Mesenchymal stem cell (in vitro differentiated cells and primary cell): ENCODE results near the gene MT3.

ENCODE experiments used
- DNase-seq: peaks from one replicate; pipeline ENCODE4 v3.0.0-alpha.2; 2013
- H2AFZ ChIP-seq: one replicate; pipeline ENCODE4 v1.6.1; 2013; ENCODE audit warnings: low read depth, mild to moderate bottlenecking, control low read depth, inconsistent platforms, low read length, moderate library complexity
- H2AK5ac ChIP-seq: 2 replicates; pipeline ENCODE4 v1.6.1; 2013; ENCODE audit warnings: low read length, moderate library complexity, mild to moderate bottlenecking, inconsistent platforms; ENCODE audit not compliant: severe bottlenecking
- H2BK120ac ChIP-seq: one replicate; pipeline ENCODE4 v1.6.1; 2013; ENCODE audit warnings: low read depth, mild to moderate bottlenecking, inconsistent platforms, low read length, moderate library complexity
- H2BK12ac ChIP-seq, 2 experiments: one replicate each; pipeline ENCODE4 v1.6.1; 2013; ENCODE audit warnings: inconsistent platforms in 2 of 2, low read length in 2 of 2, mild to moderate bottlenecking in 2 of 2, moderate library complexity in 2 of 2, control low read depth in 1 of 2
- H2BK15ac ChIP-seq: one replicate; pipeline ENCODE4 v1.6.1; 2013; ENCODE audit warnings: mild to moderate bottlenecking, low read depth, inconsistent platforms; ENCODE audit not compliant: poor library complexity, severe bottlenecking
- H2BK5ac ChIP-seq: 2 replicates; pipeline ENCODE4 v1.6.1; 2013; ENCODE audit warnings: low read depth, mild to moderate bottlenecking, low read length, control low read depth, inconsistent platforms; ENCODE audit not compliant: poor library complexity, severe bottlenecking
- H3K14ac ChIP-seq, 2 experiments: one replicate each; pipeline ENCODE4 v1.6.1; 2013; ENCODE audit warnings: inconsistent platforms in 2 of 2, low read length in 2 of 2, control low read depth in 1 of 2, mild to moderate bottlenecking in 1 of 2, moderate library complexity in 1 of 2
- H3K18ac ChIP-seq, 2 experiments: one replicate each; pipeline ENCODE4 v1.6.1; 2013; ENCODE audit warnings: inconsistent platforms in 2 of 2, low read length in 2 of 2, control low read depth in 1 of 2, low read depth in 1 of 2, mild to moderate bottlenecking in 1 of 2
- H3K23ac ChIP-seq, 2 experiments: one replicate each; pipeline ENCODE4 v1.6.1; 2013; ENCODE audit warnings: inconsistent platforms in 2 of 2, low read length in 2 of 2, mild to moderate bottlenecking in 2 of 2, moderate library complexity in 2 of 2, control low read depth in 1 of 2
- H3K27ac ChIP-seq: 2 replicates; pipeline ENCODE4 v1.5.1; 2013; ENCODE audit warnings: mild to moderate bottlenecking, moderate library complexity, low read length, control low read depth, inconsistent platforms; ENCODE audit not compliant: poor library complexity, severe bottlenecking
- H3K27me3 ChIP-seq, 2 experiments: 2 replicates each; pipeline versions ENCODE4 v1.6.1 to v1.7.0; 2013; ENCODE audit warnings: low read length in 2 of 2, mild to moderate bottlenecking in 2 of 2, moderate library complexity in 2 of 2, control low read depth in 1 of 2, inconsistent platforms in 1 of 2; ENCODE audit not compliant: control insufficient read depth in 1 of 2, insufficient read depth in 1 of 2
- H3K36me3 ChIP-seq, 2 experiments: 2 replicates each; pipeline versions ENCODE4 v1.6.1 to v1.7.0; 2013; ENCODE audit warnings: low read length in 2 of 2, control low read depth in 1 of 2, inconsistent platforms in 1 of 2, low read depth in 1 of 2, mild to moderate bottlenecking in 1 of 2; ENCODE audit not compliant: insufficient read depth in 2 of 2, control insufficient read depth in 1 of 2
- H3K4ac ChIP-seq, 2 experiments: one replicate each; pipeline ENCODE4 v1.6.1; 2013; ENCODE audit warnings: inconsistent platforms in 2 of 2, low read length in 2 of 2, mild to moderate bottlenecking in 2 of 2, moderate library complexity in 2 of 2, control low read depth in 1 of 2, low read depth in 1 of 2
- H3K4me1 ChIP-seq: 2 replicates; pipeline ENCODE4 v1.6.1; 2013; ENCODE audit warnings: low read depth, low read length, control low read depth; ENCODE audit not compliant: control insufficient read depth, insufficient read depth
- H3K4me2 ChIP-seq: 2 replicates; pipeline ENCODE4 v1.6.1; 2013; ENCODE audit warnings: low read length, mild to moderate bottlenecking, inconsistent platforms; ENCODE audit not compliant: poor library complexity, severe bottlenecking
- H3K4me3 ChIP-seq, 2 experiments: 2 replicates each; pipeline versions ENCODE4 v1.5.1 to v1.7.0; 2013; ENCODE audit warnings: low read length in 2 of 2, mild to moderate bottlenecking in 2 of 2, control low read depth in 1 of 2, low read depth in 1 of 2; ENCODE audit not compliant: insufficient read depth in 1 of 2
- H3K79me1 ChIP-seq: replicated peaks from 2 replicates; pipeline ENCODE4 v1.6.1; 2013; ENCODE audit warnings: mild to moderate bottlenecking, control low read depth, low read length, inconsistent platforms; ENCODE audit not compliant: poor library complexity, severe bottlenecking
- H3K9ac ChIP-seq: 2 replicates; pipeline ENCODE4 v1.7.0; 2013; ENCODE audit warnings: mild to moderate bottlenecking, low read length, moderate library complexity
- H3K9me3 ChIP-seq: 2 replicates; pipeline ENCODE4 v1.7.0; 2013; ENCODE audit warnings: mild to moderate bottlenecking, low read length; ENCODE audit not compliant: control insufficient read depth
- H4K8ac ChIP-seq: one replicate; pipeline ENCODE4 v1.6.1; 2013; ENCODE audit warnings: inconsistent platforms, mild to moderate bottlenecking, low read length, moderate library complexity
- H4K91ac ChIP-seq: one replicate; pipeline ENCODE4 v1.6.1; 2013; ENCODE audit warnings: mild to moderate bottlenecking, low read length, inconsistent platforms
- WGBS: methylation state at CpG from one replicate; pipeline ENCODE4 v1.1.7; 2013; ENCODE audit warnings: mixed read lengths; 5-methylcytosine and 5-hydroxymethylcytosine counted together

Gene MT3

DNA sequence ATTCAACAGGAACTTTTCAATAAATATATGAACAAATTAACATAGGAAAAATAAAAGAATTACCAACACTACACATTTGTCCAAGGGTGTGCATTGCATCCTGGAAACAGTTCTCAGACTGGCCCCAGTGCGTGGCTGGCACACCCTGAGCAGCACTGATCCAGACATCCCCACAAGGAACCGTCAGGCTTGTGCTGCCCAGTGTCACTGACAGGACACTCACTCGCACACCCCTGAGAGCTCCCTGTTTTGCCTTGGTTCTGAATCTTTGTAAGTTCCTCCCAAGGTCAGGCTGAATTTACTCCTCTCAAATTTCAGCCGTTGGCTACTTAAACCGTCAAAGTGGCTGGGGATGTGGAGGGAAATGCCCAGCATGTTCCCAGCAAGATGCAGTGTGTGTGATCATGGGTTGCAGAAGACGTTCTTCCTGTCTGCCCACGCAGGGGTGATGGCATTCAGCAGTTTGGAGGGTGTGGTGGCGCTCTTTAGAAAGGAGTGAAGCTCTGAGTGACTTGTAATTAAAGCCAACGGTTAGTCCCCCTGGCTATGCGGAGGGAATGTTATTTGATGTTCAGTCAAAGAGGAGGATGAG is 20.8 kb downstream of the MT3 start:
- Histone ChIP-seq H2BK12ac (peak overlapping the region; percentile 46 to 99), H3K27me3 (no peaks in the 10 kb centered on the region), H2BK120ac (no peak overlapping the region), H3K4ac (peak overlapping the region; percentile 42 to 89), H4K91ac (peak overlapping the region; percentile 93), H2AFZ (peak overlapping the region; percentile 6), H3K23ac (peak overlapping the region in 1 of 2 experiments; percentile 74), H3K36me3 (no peaks in the 10 kb centered on the region), H4K8ac (peak overlapping the region; percentile 86), H3K79me1 (no peaks in the 10 kb centered on the region), H3K14ac (peak overlapping the region in 1 of 2 experiments; percentile 68), H2BK5ac (peak overlapping the region; percentile 20), H3K9me3 (no peaks in the 10 kb centered on the region), H3K18ac (peak overlapping the region; percentile 89 to 96), H3K9ac (peak overlapping the region; percentile 91), H2AK5ac (peak overlapping the region; percentile 29), H3K4me3 (peak overlapping the region; percentile 10 to 92), H3K4me1 (peaks cover 36% of the 10 kb centered on the region), H3K27ac (peak overlapping the region; percentile 95), H3K4me2 (peak overlapping the region; percentile 67), H2BK15ac (no peak overlapping the region)
- peak; percentile 96 for DNase-seq
- 15% methylated on average over 10 of the region's 10 CpGs for WGBS

DNA sequence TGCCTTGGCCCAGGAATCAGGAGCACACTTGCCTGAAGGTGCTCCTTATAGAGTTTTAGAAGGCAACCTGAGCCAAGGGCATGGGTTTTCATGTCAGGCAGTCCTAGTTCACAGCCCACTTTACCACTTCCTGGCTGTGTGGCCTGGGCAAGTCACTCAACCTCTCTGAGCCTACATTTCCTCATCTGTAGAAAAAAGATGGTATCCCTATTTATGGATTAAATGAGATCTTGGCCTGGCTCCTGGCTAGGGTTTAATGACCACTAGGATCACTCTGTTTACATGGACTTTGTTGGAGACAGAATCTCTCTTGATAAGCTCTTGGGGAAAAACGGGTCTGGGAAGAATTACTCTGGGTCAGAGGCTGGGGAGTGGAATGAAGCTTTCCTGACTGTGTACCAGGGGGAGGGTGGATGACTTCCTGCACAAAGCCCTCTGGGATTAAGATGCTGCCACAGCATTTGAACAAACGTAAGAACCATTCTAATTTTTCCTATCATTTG is 21.3 kb downstream of the MT3 start:
- peak overlapping the region; percentile 79 to 89 for H3K4ac ChIP-seq
- H3K27me3 ChIP-seq: no peaks in the 10 kb centered on the region
- no peak overlapping the region for H3K14ac ChIP-seq
- peaks cover 36% of the 10 kb centered on the region for H3K4me1 ChIP-seq
- peak overlapping the region; percentile 67 for H3K4me2 ChIP-seq
- no peak overlapping the region for H3K23ac ChIP-seq
- WGBS: 36% methylated on average over 2 of the region's 2 CpGs
- no peak overlapping the region for H2BK120ac ChIP-seq
- peak overlapping the region; percentile 86 for H4K8ac ChIP-seq
- peak overlapping the region; percentile 95 for H3K27ac ChIP-seq
- H4K91ac ChIP-seq: peak overlapping the region; percentile 93
- peak overlapping the region; percentile 6 to 99 for H2BK12ac ChIP-seq
- peak overlapping the region; percentile 6 for H2AFZ ChIP-seq
- H3K79me1 ChIP-seq: no peaks in the 10 kb centered on the region
- no peaks in the 10 kb centered on the region for H3K9me3 ChIP-seq
- no peaks in the 10 kb centered on the region for H3K36me3 ChIP-seq
- H3K4me3 ChIP-seq: peak overlapping the region in 1 of 2 experiments; percentile 92
- peak overlapping the region; percentile 91 for H3K9ac ChIP-seq
- H2BK5ac ChIP-seq: peak overlapping the region; percentile 1
- peak overlapping the region; percentile 89 to 96 for H3K18ac ChIP-seq
- H2AK5ac ChIP-seq: peak overlapping the region; percentile 1
- no peak overlapping the region for H2BK15ac ChIP-seq
- peak; percentile 71 for DNase-seq

DNA sequence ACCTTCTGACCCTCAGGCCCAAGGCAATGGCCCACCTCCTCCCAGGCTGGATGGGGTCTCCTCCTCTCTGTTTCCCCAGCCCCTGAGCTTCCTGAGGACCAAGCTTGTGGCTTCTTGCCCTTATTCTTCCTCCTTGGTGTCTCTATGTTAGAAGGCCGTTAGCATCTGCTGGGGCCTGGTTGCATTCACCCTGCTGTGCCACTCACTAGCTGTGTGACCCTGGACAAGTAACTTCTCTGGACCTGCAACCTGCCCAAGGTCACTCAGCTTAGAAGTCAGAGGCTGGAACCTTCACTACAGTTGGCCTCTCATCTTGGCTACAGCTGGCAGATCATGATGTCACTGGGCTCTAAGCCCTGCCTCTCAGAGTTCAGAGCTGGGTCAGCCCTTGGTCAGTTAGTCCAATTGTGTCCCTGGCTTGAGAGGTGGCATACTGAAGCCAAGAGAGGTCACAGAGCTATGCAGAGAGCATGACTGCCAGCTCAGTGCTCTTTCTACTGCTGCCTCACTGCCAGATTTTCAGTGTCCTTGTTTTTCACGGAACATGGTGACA is 22.0 kb downstream of the MT3 start:
- Histone ChIP-seq H2BK15ac (no peak overlapping the region), H3K4ac (peak overlapping the region; percentile 65 to 79), H3K27me3 (no peaks in the 10 kb centered on the region), H3K23ac (peak overlapping the region in 1 of 2 experiments; percentile 53), H3K36me3 (no peaks in the 10 kb centered on the region), H3K9me3 (no peaks in the 10 kb centered on the region), H3K79me1 (no peaks in the 10 kb centered on the region), H3K27ac (peak overlapping the region; percentile 95), H2BK12ac (peak overlapping the region; percentile 93 to 98), H3K9ac (peak overlapping the region; percentile 91), H3K4me3 (no peak overlapping the region), H2BK5ac (no peak overlapping the region), H3K4me2 (no peak overlapping the region), H2AFZ (no peak overlapping the region), H3K18ac (peak overlapping the region; percentile 65 to 87), H2BK120ac (peak overlapping the region; percentile 1), H4K91ac (peak overlapping the region; percentile 70), H3K4me1 (peaks cover 33% of the 10 kb centered on the region), H3K14ac (peak overlapping the region in 1 of 2 experiments; percentile 5), H4K8ac (peak overlapping the region; percentile 89), H2AK5ac (peak overlapping the region; percentile 1)
- DNase-seq: peak; percentile 71
- 95% methylated on average over 2 of the region's 2 CpGs for WGBS

DNA sequence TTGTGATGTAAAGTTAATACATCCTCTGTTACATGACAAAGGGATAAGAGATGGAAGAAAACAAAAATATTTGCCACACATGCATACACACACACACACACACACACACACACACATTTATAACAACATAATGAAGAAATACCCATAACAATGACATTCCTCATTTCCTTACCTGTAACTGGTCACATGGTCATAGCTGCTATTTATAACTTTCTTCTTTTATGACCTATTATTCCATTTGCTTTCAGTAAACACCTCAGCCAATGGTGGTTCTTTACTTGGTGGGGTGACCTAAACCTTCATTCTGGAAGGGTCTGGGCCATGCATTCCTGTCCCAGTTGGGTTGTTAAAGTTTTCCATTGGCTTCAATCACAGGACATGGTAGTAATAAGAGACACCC is 24.4 kb downstream of the MT3 start:
- no peak overlapping the region for H3K4ac ChIP-seq
- no peak overlapping the region for H2BK120ac ChIP-seq
- H3K9me3 ChIP-seq: no peaks in the 10 kb centered on the region
- no peak overlapping the region for H3K9ac ChIP-seq
- no peak overlapping the region for H3K14ac ChIP-seq
- H2BK5ac ChIP-seq: peak overlapping the region; percentile 71
- H3K4me2 ChIP-seq: no peak overlapping the region
- no peaks in the 10 kb centered on the region for H3K36me3 ChIP-seq
- no peak overlapping the region for H2BK15ac ChIP-seq
- H3K4me3 ChIP-seq: no peak overlapping the region
- no peak overlapping the region for H2AFZ ChIP-seq
- DNase-seq: no peak
- peak overlapping the region; percentile 86 for H3K27ac ChIP-seq
- H2AK5ac ChIP-seq: peak overlapping the region; percentile 81
- H3K18ac ChIP-seq: no peak overlapping the region
- peaks cover 3% of the 10 kb centered on the region for H3K79me1 ChIP-seq
- H4K8ac ChIP-seq: no peak overlapping the region
- peaks cover 36% of the 10 kb centered on the region for H3K4me1 ChIP-seq
- H4K91ac ChIP-seq: no peak overlapping the region
- H3K23ac ChIP-seq: no peak overlapping the region
- no peak overlapping the region for H2BK12ac ChIP-seq
- no peaks in the 10 kb centered on the region for H3K27me3 ChIP-seq
